ENCODE data around the gene PDE4D.
"Not testable (repeated sequence)": the region's sequence is repeated elsewhere in the genome, so short reads cannot be mapped to it uniquely, and the experiment has no call there.

Gene PDE4D

GRCh38 chr5:59598547-59598874 is 295.0 kb downstream of the PDE4D start:
- intact Hi-C loops (cut with DNase I; ENCODE audit: low total_unique reads) = no loop called here
- H3K4me3 ChIP-seq = peak overlapping the region; percentile 34 to 44
- DNase-seq = no peak
- peak overlapping the region; percentile 23 to 50 for H3K27ac ChIP-seq
- no peaks in the 10 kb centered on the region for H3K9me3 ChIP-seq
- H3K27me3 ChIP-seq = no peaks in the 10 kb centered on the region
- no peak for TF ChIP-seq CTCF (IDR thresholded peaks at IDR 0.05)
- no peaks in the 10 kb centered on the region for H3K36me3 ChIP-seq
- H3K4me1 ChIP-seq = peaks cover 0 to 43% (median 9%) of the 10 kb centered on the region in 4 donors

- DNase-seq = no peak
- no peak for TF ChIP-seq CTCF (IDR thresholded peaks at IDR 0.05)
- Histone ChIP-seq H3K27me3 (no peaks in the 10 kb centered on the region), H3K27ac (peak overlapping the region; percentile 23 to 50), H3K36me3 (no peaks in the 10 kb centered on the region), H3K4me3 (peak overlapping the region; percentile 34 to 44), H3K4me1 (peaks cover 0 to 45% (median 9%) of the 10 kb centered on the region in 4 donors), H3K9me3 (no peaks in the 10 kb centered on the region)
- intact Hi-C loops (cut with DNase I; ENCODE audit: low total_unique reads) = no loop called here
Measured at GRCh38 chr5:59597690-59598546, 295.6 kb downstream of the PDE4D start.

- Histone ChIP-seq H3K36me3 (no peaks in the 10 kb centered on the region), H3K27ac (peak overlapping the region in 1 of 2 donors; percentile 2), H3K4me1 (peaks cover 0 to 45% (median 9%) of the 10 kb centered on the region in 4 donors), H3K27me3 (no peaks in the 10 kb centered on the region), H3K4me3 (no peak overlapping the region), H3K9me3 (no peaks in the 10 kb centered on the region)
- intact Hi-C loops (cut with DNase I; ENCODE audit: low total_unique reads) = no loop called here
- TF ChIP-seq CTCF (IDR thresholded peaks at IDR 0.05) = no peak
- no peak for DNase-seq
Measured at GRCh38 chr5:59596586-59597350, 296.8 kb downstream of the PDE4D start.

GRCh38 chr5:59594118-59594517 is 299.4 kb downstream of the PDE4D start:
- peaks cover 0 to 46% (median 9%) of the 10 kb centered on the region in 4 donors for H3K4me1 ChIP-seq
- H3K9me3 ChIP-seq; H3K27me3 ChIP-seq; H3K27ac ChIP-seq; H3K4me3 ChIP-seq; DNase-seq; H3K36me3 ChIP-seq; intact Hi-C loops (cut with DNase I; ENCODE audit: low total_unique reads): not testable (repeated sequence)

GRCh38 chr5:59593439-59594007 is 300.0 kb downstream of the PDE4D start:
- Histone ChIP-seq H3K9me3 (no peaks in the 10 kb centered on the region), H3K4me3 (no peak overlapping the region), H3K4me1 (peaks cover 0 to 46% (median 5%) of the 10 kb centered on the region in 4 donors), H3K27ac (no peak overlapping the region), H3K27me3 (no peaks in the 10 kb centered on the region), H3K36me3 (no peaks in the 10 kb centered on the region)
- TF ChIP-seq CTCF (IDR thresholded peaks at IDR 0.05) = no peak
- intact Hi-C loops (cut with DNase I; ENCODE audit: low total_unique reads) = no loop called here
- peak in 1 of 2 donors; percentile 22 for DNase-seq

- intact Hi-C loops (cut with DNase I; ENCODE audit: low total_unique reads) = no loop called here
- H3K36me3 ChIP-seq = no peaks in the 10 kb centered on the region
- H3K27me3 ChIP-seq = no peaks in the 10 kb centered on the region
- H3K27ac ChIP-seq = no peak overlapping the region
- H3K9me3 ChIP-seq = no peaks in the 10 kb centered on the region
- H3K4me1 ChIP-seq = peaks cover 0 to 44% (median 6%) of the 10 kb centered on the region in 4 donors
- no peak for TF ChIP-seq CTCF (IDR thresholded peaks at IDR 0.05)
- no peak overlapping the region for H3K4me3 ChIP-seq
- no peak for DNase-seq
Measured at GRCh38 chr5:59592101-59592500, 301.4 kb downstream of the PDE4D start.

Data from tibial artery (tissue), 4 donors.